ENCODE measurements around the gene LRRC58. TPM values are rescaled to one million over a fixed set of nuclear protein-coding genes. Genes with fewer than 3 reads are reported as not detected.

Gene LRRC58
- total RNA-seq, 1 experiment from 2014 or later, result 34.8 TPM

DNA sequence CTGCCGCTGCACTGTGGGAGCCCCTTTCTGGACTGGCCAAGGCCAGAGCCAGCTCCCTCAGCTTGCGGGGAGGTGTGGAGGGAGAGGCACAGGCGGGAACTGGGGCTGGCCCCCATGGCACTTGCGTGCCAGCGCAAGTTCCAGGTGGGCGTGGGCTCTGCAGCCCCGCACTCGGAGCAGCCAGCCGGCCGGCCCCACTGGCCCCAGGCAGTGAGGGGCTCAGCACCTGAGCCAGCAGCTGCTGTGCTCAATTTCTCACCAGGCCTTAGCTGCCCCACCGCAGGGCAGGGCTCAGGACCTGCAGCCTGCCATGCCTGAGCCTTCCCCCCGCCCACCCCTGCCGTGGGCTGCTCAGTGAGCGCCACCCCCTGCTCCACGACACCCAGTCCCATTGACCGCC, 59.5 kb downstream of the LRRC58 start:
- H3K36me3 ChIP-seq (ENCODE audit: control insufficient read depth in 1 of 2, insufficient read depth in 2 of 2, low read length in 2 of 2), result no peaks in the 10 kb centered on the region
- no peaks in the 10 kb centered on the region for H4K20me1 ChIP-seq (ENCODE audit: insufficient read depth)
- TF ChIP-seq POLR2AphosphoS5 (IDR thresholded peaks at IDR 0.05; ENCODE audit: low read depth, low read length) (no peak), EZH2 (IDR thresholded peaks at IDR 0.05) (no peak), ZNF274 (IDR thresholded peaks at IDR 0.05; ENCODE audit: low read depth, low read length) (no peak), FOSL1 (IDR thresholded peaks at IDR 0.05; ENCODE audit: low read depth) (no peak), SP1 (IDR thresholded peaks at IDR 0.05; ENCODE audit: low read depth) (no peak), JUND (IDR thresholded peaks at IDR 0.05) (no peak), RAD21 (IDR thresholded peaks at IDR 0.05; ENCODE audit: low read depth) (no peak), CBX3 (IDR thresholded peaks at IDR 0.05; ENCODE audit: low read depth) (no peak), CEBPB (IDR thresholded peaks at IDR 0.05; ENCODE audit: low read depth) (no peak), ZFX (IDR thresholded peaks at IDR 0.05) (no peak), ELF1 (IDR thresholded peaks at IDR 0.05; ENCODE audit: borderline replicate concordance, low read depth) (no peak), EZH2phosphoT487 (IDR thresholded peaks at IDR 0.05; ENCODE audit: borderline replicate concordance) (no peak), EGR1 (IDR thresholded peaks at IDR 0.05; ENCODE audit: low read depth) (no peak), POLR2A (IDR thresholded peaks at IDR 0.05; ENCODE audit: borderline replicate concordance, extremely low read depth, insufficient read depth, insufficient read length) (no peak), SIN3A (IDR thresholded peaks at IDR 0.05; ENCODE audit: low read depth) (no peak), SRF (IDR thresholded peaks at IDR 0.05; ENCODE audit: low read depth) (no peak)
- TF ChIP-seq, protein P1, sequence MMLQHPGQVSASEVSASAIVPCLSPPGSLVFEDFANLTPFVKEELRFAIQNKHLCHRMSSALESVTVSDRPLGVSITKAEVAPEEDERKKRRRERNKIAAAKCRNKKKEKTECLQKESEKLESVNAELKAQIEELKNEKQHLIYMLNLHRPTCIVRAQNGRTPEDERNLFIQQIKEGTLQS (IDR thresholded peaks at IDR 0.05), result no peak
- TF ChIP-seq, protein P2, sequence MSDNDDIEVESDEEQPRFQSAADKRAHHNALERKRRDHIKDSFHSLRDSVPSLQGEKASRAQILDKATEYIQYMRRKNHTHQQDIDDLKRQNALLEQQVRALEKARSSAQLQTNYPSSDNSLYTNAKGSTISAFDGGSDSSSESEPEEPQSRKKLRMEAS (IDR thresholded peaks at IDR 0.05), result no peak
- TF ChIP-seq, protein P3, sequence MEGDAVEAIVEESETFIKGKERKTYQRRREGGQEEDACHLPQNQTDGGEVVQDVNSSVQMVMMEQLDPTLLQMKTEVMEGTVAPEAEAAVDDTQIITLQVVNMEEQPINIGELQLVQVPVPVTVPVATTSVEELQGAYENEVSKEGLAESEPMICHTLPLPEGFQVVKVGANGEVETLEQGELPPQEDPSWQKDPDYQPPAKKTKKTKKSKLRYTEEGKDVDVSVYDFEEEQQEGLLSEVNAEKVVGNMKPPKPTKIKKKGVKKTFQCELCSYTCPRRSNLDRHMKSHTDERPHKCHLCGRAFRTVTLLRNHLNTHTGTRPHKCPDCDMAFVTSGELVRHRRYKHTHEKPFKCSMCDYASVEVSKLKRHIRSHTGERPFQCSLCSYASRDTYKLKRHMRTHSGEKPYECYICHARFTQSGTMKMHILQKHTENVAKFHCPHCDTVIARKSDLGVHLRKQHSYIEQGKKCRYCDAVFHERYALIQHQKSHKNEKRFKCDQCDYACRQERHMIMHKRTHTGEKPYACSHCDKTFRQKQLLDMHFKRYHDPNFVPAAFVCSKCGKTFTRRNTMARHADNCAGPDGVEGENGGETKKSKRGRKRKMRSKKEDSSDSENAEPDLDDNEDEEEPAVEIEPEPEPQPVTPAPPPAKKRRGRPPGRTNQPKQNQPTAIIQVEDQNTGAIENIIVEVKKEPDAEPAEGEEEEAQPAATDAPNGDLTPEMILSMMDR (IDR thresholded peaks at IDR 0.05 in 2 of 3, conservative IDR thresholded peaks at IDR 0.05 in 1 of 3; ENCODE audit: borderline replicate concordance in 1 of 3, insufficient read depth in 1 of 3, low read depth in 2 of 3, low read length in 2 of 3), result no peak
- TF ChIP-seq, protein P4, sequence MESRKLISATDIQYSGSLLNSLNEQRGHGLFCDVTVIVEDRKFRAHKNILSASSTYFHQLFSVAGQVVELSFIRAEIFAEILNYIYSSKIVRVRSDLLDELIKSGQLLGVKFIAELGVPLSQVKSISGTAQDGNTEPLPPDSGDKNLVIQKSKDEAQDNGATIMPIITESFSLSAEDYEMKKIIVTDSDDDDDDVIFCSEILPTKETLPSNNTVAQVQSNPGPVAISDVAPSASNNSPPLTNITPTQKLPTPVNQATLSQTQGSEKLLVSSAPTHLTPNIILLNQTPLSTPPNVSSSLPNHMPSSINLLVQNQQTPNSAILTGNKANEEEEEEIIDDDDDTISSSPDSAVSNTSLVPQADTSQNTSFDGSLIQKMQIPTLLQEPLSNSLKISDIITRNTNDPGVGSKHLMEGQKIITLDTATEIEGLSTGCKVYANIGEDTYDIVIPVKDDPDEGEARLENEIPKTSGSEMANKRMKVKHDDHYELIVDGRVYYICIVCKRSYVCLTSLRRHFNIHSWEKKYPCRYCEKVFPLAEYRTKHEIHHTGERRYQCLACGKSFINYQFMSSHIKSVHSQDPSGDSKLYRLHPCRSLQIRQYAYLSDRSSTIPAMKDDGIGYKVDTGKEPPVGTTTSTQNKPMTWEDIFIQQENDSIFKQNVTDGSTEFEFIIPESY (IDR thresholded peaks at IDR 0.05; ENCODE audit: extremely low read depth, insufficient replicate concordance, low read length), result no peak
- ChIA-PET RAD21 (ENCODE audit: low non-redundant PET in 1 of 2, low total read pairs in 2 of 2, uncharacterized antibody in 2 of 2, unreplicated experiment in 2 of 2) (no interaction called here), CTCF (no interaction called here), POLR2A (no interaction called here)
- intact Hi-C loops (cut with micrococcal nuclease), result no loop called here
- ATAC-seq, result no peak
- H3K9me3 ChIP-seq (ENCODE audit: control insufficient read depth in 1 of 2, insufficient read depth in 1 of 2, low read depth in 1 of 2, low read length in 2 of 2), result no peaks in the 10 kb centered on the region
- no peak for DNase-seq (ENCODE audit: low read depth, low spot score)
- no peak overlapping the region for H2AFZ ChIP-seq (ENCODE audit: low read depth, low read length, poor library complexity, severe bottlenecking)
- H3K79me2 ChIP-seq (ENCODE audit: insufficient read depth, low read length), result no peaks in the 10 kb centered on the region
- H3K27ac ChIP-seq (ENCODE audit: low read depth, low read length), result no peak overlapping the region
- H3K4me2 ChIP-seq (ENCODE audit: low read length), result no peak overlapping the region
- no peaks in the 10 kb centered on the region for H3K4me1 ChIP-seq (ENCODE audit: control insufficient read depth in 1 of 2, insufficient read depth in 2 of 2, low read length in 2 of 2)
- H3K27me3 ChIP-seq (ENCODE audit: insufficient read depth, low read length), result no peaks in the 10 kb centered on the region
- no peaks in the 10 kb centered on the region for H3K9me2 ChIP-seq (ENCODE audit: insufficient read depth)
- H3K9ac ChIP-seq (ENCODE audit: low read length), result no peak overlapping the region
- no peak overlapping the region for H3K4me3 ChIP-seq (replicated peaks in 1 of 2; ENCODE audit: low read depth in 1 of 2, low read length in 2 of 2)
- BruUV-seq (replicated peaks), result no TSS peak

All from HCT116 (cell line).